NCI-H748 treated with DMSO at 0.1 percent for 48 hours (cell line): ENCODE measurements around the gene ERC1.

Experiments
- DNase-seq: peaks from one replicate; lab custom pipeline; 2025; lab: John Stamatoyannopoulos, UW

The ERC1 gene

DNA sequence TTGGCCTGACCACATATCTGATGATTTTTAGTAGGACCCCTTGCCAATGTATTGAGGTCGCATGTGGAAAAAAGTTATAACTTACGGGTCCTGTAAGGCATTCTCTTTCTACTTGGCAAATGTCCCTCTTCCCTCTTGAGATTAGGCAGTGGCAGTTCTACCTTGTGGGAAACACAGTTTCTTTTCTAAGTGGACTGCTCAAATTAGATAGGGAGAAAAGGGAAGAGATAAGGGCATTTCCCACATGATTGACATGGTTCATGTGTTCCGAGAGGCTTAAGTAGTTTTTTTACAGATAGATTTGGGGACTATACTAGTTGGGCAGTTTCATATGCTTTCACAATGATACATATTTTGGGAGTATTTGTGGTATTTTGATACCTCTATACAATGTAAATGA is 448.7 kb downstream of the ERC1 start:
- no peak for DNase-seq

DNA sequence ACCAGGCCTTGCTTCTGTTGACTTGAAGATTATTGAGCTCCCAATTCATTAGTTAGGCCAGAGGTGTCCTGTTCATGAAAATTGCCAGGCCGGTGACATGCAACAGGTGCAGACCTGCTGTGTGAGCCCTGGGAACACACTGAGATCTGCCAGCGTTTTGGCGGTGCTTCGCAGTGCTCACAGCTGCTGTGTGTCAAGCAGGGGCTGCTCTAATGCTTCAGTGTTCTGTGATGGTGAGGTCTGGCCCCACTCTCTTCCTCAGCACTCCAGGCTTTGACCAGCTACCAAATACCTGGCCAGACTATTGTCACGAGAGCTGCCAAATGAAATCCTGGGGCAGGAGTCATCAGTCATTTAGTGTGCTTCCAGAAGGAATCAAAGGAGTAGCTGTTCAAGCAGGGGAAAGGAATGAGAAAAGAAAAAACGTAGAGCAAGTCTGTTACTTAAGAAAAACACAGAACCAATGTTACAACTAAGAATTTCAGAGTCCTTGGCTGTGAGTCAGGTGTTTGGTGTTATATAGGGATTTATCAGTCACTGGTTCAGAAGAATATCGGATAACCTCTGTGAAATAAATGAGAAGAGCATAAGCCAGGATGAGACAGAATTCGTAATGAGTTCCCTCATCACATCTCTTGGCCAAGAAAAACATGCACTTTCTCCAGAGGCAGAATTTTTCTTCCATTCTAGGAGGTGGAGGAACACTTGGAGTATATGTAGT is 452.6 kb downstream of the ERC1 start:
- DNase-seq, result no peak

DNA sequence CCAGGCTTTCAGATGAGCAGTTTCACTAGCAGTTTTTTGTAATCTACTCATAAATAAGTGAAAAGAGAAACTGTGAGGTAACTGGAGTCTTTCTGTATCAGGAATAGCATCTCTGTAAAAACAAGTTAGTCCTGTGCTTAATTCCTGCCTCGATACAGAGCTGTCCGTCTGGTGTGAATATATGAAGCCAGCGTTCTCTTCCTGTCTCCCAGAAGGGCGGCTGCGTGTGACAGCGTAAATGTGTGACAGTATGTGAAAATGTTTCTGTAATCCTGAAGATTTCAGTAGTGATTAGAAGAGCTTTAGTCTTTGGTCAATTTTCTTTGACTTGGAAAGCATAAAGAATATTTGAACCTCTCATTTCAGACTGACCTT is 453.1 kb downstream of the ERC1 start:
- no peak for DNase-seq

- no peak for DNase-seq
These were observed 454.8 kb downstream of the ERC1 start for GRCh38 chr12:1445807-1446206.

DNA sequence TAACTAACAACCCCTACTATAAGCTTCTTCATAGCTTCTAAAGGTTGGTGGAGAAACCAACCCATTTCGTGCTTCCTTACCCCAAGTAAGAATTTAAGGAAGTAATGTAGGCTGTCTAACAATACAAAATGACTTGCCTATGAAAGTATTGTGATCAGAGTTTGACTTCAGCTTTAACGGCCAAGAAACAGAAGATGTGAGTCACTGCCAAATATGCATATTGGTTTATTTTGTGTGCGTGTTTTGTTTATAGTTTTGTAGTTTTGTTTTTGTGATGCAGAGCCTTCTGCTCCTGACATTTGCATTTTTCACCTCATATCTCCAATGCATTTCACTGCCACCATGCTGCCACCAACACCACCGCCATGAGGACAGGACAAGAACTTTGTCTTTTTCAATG is 457.3 kb downstream of the ERC1 start:
- DNase-seq, result no peak

DNA sequence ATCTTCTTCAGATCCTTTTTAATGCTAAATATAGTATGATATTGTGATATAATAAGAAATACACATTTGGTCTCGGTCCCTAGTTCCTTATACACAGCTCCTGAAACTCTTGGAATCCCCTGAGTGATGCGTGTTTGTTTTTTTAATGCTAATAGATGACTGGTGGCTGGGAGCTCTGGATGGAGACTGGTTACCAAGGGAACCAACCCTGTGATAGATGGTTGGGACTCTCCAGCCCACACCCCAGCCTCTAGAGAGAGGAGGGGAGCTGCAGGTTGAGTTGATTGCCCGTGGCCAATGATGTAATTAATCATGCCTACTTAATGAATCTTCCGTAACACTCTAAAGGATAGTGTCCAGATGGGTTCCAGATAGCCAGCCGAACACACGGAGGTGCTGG is 462.8 kb downstream of the ERC1 start:
- DNase-seq, result no peak

DNA sequence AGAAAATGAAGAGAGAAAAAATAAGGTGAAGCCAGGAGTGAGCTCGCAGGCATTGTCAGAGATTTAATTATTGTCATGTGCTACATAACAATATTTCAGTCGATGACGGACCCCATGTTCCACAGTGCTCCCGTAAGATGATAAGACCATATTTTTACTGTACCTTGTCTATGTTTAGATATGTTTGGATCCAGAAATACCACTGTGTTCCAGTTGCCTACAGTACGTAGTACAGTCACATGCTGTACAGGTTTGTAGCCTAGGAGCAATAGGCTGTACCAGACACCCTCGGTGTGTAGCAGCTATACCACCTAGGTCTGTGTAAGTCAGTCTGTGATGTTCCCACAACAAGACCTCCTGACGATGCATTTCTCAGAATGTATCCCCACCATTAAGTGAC is 465.9 kb downstream of the ERC1 start:
- DNase-seq, result no peak

DNA sequence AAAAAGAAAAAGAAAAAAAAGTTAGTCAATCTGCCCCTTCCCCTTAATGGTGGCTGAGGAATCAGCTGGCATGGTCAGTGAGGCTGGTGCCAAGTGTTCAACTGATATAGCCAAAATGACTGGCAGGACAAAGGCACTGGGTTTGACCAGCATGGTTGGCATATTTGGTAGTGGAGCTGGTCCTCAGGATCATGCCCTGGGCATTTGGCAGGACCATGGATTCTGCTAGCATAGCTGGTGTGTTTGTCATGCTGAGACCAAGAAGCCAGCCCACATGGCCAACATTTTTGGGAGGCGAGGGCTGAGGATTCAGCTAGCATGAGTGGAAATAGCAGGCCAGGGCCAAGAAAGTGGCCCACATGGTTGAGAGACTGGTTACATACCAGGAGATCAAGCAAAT is 466.9 kb downstream of the ERC1 start:
- no peak for DNase-seq

DNA sequence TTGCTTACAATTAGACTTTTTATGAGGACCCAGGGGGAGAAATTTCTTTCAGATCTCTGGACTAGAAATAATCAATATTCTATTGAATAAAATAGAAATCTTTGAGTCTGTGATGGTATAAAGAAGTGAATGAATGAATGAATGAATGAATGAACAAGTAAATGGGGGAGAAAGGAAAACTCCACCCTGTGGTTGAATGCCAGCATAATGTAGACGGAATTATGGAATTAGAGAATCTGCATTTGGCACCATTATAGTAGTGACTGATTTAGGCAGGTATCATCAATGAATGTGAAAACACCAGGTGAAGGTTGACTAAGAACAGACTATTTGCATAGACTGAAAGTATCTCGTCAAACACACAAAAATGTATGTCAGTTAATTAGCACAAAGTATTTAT is 468.3 kb downstream of the ERC1 start:
- no peak for DNase-seq

GRCh38 chr12:1463073-1463905 is 472.3 kb downstream of the ERC1 start:
- no peak for DNase-seq

DNA sequence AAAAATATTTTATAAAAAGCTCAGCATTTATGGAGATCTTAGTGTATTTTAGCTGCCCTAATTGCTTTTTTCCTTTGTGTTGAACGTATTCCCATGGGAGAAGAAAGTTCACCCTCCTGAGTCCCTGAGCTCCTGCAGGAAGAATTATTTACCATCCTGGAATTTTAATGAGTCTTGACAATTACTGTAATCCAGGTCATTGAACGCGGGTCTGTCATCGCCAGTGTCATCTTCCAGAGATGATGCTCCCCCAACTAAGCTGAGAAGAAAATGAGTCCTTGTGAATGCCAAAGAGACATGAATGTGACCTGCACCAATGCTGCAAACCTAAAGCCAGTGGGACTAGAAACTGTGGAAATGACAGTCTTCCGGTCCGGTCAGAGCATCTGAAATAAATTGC is 473.9 kb downstream of the ERC1 start:
- DNase-seq, result no peak

DNA sequence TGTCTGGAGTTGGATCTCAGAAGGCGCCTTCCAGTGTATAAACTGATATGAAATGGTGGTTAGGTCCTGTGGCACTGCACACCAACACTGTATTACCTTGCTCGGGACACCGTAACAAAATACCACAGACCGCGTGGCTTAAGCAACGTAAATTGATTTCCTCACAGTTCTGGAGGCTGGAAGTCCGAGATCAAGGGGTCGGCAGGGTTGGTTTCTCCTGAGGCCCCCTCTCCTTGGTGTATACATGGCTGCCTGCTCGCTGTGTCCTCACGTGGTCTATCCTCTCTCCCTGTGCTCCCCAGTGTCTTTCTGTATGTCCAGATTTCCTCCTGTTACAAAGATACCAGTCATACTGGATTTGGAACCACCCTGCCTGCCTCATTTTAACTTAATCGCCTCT is 475.0 kb downstream of the ERC1 start:
- no peak for DNase-seq

DNA sequence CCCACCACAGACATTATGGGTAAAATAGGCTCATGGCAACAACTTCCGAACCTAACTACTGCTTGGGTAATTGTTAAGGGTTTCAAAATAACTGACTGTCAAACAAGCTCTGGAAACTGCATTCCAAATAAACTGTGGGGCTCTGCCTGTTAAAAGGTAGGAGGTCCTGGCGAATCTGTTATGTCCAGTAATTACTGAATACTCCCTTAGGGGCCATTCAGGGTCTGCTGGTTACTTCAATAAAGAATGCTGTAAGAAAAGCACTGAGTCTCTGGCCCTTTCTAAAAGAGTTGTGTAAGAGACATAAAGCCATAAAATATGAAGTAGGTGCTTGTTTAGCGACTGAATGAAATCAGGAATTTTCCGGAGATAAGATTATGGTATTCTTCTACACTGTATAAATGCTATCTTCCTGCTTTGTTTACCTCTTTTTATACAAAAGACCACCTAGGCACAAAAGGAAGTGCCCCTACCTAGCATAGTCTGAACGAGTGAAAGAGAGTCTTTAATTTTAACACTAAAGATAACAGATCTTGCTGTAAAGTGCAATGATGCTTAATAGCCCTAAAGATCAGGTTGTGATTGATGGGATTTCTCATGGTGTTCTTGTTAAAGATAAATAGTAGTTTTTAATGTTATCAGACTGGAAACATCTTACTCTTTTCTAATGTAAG is 475.6 kb downstream of the ERC1 start:
- DNase-seq, result no peak

- DNase-seq, result no peak
These were observed 476.7 kb downstream of the ERC1 start for GRCh38 chr12:1467710-1468109.

GRCh38 chr12:1469070-1469469 is 478.0 kb downstream of the ERC1 start:
- DNase-seq, result no peak

- DNase-seq, result no peak
These were observed 479.0 kb downstream of the ERC1 start for GRCh38 chr12:1470051-1470450.

GRCh38 chr12:1471224-1471623 is 480.2 kb downstream of the ERC1 start:
- DNase-seq, result no peak

DNA sequence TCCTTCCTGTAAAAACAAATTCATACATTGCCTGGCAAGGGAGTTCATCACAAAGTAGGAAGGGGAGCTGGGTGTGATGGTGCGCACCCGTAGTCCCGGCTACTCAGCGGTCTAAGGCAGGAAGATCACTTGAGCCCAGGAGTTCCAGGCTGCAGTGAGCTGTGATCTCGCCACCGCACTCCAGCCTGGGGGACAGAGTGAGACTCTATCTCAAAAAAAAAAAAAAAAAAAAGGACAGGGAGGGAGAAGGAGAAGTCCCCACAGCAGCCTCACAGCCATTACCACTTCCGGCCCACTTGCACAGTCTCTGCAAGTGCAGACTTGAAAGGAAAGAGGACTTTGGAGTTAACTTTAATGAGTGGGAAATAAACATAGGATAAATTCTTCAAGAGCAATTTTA is 482.4 kb downstream of the ERC1 start:
- DNase-seq, result no peak

DNA sequence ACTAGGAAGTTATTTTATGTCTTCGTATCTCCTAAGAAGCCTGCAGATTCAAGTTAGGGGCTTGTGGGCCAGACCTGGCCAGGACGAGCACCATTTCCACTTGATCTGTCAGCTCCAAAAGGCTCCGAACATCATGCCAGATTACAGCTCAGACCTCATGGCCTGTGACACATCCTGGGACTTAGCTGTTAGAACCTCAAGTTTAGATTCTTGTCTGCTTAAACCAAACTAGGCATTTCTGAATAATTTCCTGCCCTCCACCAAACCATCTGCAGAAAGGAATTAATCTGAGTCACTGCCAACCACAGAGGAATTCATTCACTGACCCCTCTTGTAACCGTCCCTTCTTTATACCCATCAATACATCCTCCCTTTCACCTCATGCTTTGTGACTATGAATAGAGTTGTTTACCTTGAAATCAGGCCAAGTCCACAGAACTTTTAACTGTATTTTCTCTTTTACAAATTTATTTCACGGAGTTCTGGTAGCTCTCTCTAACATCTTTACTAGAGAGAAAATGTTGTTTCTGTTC is 483.1 kb downstream of the ERC1 start:
- DNase-seq, result no peak

GRCh38 chr12:1474574-1475153 is 483.6 kb downstream of the ERC1 start:
- DNase-seq, result no peak

DNA sequence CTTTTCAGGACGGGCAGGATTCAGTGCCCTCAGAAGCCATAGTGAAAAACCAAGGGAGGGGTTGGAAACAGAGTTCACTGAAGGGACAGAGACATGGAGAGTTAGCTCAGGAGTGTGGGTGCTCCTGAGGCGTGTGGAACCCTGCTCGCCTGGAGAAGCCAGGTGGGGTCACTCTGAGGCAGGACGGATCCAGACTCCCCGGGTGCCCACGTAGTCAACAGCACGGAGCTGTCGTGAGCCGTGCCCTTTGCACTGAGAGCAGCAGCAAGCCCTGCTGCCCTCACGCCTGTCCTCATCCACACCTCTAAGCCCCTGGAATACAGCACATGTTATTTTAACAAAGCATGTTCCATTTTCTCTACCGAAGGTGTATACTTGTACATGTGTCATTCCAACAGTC is 488.6 kb downstream of the ERC1 start:
- DNase-seq, result no peak

GRCh38 chr12:1481326-1481725 is 490.3 kb downstream of the ERC1 start:
- DNase-seq, result no peak

- DNase-seq, result no peak
These were observed 490.9 kb downstream of the ERC1 start for GRCh38 chr12:1481906-1482305.
